ENCODE results near the gene FZR1. TPM values are rescaled to one million over a fixed set of nuclear protein-coding genes. Genes with fewer than 3 reads are reported as not detected.
A peak's percentile ranks its signal among the peaks of the same experiment; 100 is the strongest.

Gene FZR1
- total and polyA plus RNA-seq, 2 of the 13 experiments (the other 11 are each of a cell fraction or from before 2014, with no cell fraction given) = 29.0 to 30.8 TPM

GRCh38 chr19:3507371-3508120 lies 1.4 kb downstream of the FZR1 start (continued):
- TF ChIP-seq ZNF275 (CRISPR knock-in tag; IDR thresholded peaks at IDR 0.05; ENCODE audit: borderline replicate concordance) (0 out of 2 replicates have a peak, but pooled peaks have one; percentile 48), ZNF776 (CRISPR knock-in tag; IDR thresholded peaks at IDR 0.05) (0 out of 2 replicates have a peak, but pooled peaks have one; percentile 32), RCOR2 (CRISPR knock-in tag; IDR thresholded peaks at IDR 0.05) (no peak), ELF1 (CRISPR knock-in tag; IDR thresholded peaks at IDR 0.05) (no peak), SALL1 (CRISPR knock-in tag; IDR thresholded peaks at IDR 0.05) (peak; percentile 70), ZNF709 (CRISPR knock-in tag; IDR thresholded peaks at IDR 0.05) (no peak), ZNF451 (CRISPR knock-in tag; IDR thresholded peaks at IDR 0.05) (no peak), IRF1 (CRISPR knock-in tag; IDR thresholded peaks at IDR 0.05; ENCODE audit: low read depth) (no peak), SIN3A (IDR thresholded peaks at IDR 0.05; ENCODE audit: borderline replicate concordance, low read depth, low read length) (no peak), TP53 (CRISPR knock-in tag; conservative IDR thresholded peaks at IDR 0.05) (no peak), GATA4 (IDR thresholded peaks at IDR 0.05; ENCODE audit: borderline replicate concordance, low read depth) (no peak), ZNF362 (CRISPR knock-in tag; IDR thresholded peaks at IDR 0.05; ENCODE audit: borderline replicate concordance) (no peak), ZNF710 (CRISPR knock-in tag; IDR thresholded peaks at IDR 0.05; ENCODE audit: borderline replicate concordance) (peak; percentile 38; the same call in 1 of the 2 replicates), ZNF83 (CRISPR knock-in tag; IDR thresholded peaks at IDR 0.05; ENCODE audit: borderline replicate concordance) (no peak), TEAD2 (CRISPR knock-in tag; IDR thresholded peaks at IDR 0.05) (no peak), REPIN1 (CRISPR knock-in tag; IDR thresholded peaks at IDR 0.05; ENCODE audit: borderline replicate concordance, low read depth) (no peak), CREB3 (CRISPR knock-in tag; IDR thresholded peaks at IDR 0.05) (no peak), ZNF274 (CRISPR knock-in tag; IDR thresholded peaks at IDR 0.05) (peak; percentile 77; the same call in 1 of the 2 replicates), ZNF678 (CRISPR knock-in tag; IDR thresholded peaks at IDR 0.05) (no peak), CAMTA2 (CRISPR knock-in tag; IDR thresholded peaks at IDR 0.05; ENCODE audit: borderline replicate concordance) (no peak), SP5 (CRISPR knock-in tag; IDR thresholded peaks at IDR 0.05; ENCODE audit: borderline replicate concordance, low read depth) (peak; percentile 35; the same call in 1 of the 2 replicates), ZNF503 (CRISPR knock-in tag; IDR thresholded peaks at IDR 0.05) (no peak)

Data from HepG2 (cell line).